ENCODE results near the gene CST9. TPM values are rescaled to one million over a fixed set of nuclear protein-coding genes. Genes with fewer than 3 reads are reported as not detected.

The CST9 gene
- total and polyA plus RNA-seq, 9 of the 15 experiments (the other 6 are each of a cell fraction or from before 2014, with no cell fraction given): not detected

DNA sequence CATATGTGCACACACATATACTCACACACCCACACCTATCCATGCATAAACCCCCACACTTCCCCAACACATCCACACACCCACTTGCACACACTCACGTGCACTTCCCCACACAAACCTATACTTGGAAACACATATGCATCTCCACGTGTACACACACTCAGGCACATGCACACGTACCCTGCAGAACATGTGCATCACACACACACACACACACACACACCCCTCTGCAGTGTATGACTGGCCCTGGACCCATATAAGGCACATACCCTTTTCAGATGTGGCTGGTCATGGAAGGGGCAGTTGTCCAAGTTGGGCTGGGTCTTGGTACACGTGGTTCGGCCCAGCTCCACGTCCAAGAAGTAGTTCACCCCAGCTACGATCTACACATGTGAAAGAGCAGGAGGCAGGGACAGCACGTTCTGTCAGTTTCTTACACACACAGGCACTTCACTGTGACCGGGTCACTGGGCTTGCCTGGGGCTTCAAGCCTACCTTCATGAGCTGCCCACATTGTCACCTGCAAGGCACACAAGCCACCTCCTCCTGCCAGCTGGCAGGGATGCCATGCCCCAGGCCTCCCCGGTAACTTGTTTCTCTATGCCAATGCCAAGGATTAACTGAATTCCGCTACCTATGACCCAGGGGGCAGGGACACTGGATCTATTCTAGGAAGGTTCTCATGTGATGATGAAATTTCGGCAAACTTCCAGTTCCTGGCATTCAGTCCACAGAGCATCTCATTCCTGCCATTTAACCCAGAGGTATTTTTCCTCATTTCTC, 29.5 kb upstream of the CST9 start:
- Histone ChIP-seq H3K4me2 (ENCODE audit: insufficient read depth, low read length) (no peak overlapping the region; the same call in 1 of the 2 replicates), H3K9ac (ENCODE audit: insufficient read depth in 1 of 2, low read depth in 2 of 2, low read length in 2 of 2) (no peak overlapping the region), H3K9me1 (ENCODE audit: control insufficient read depth, insufficient read depth, low read length) (no peaks in the 10 kb centered on the region), H3K36me3 (ENCODE audit: control insufficient read depth, insufficient read depth, low read length) (peaks cover 18% of the 10 kb centered on the region; the same call in 1 of the 3 replicates), H3K27me3 (ENCODE audit: control insufficient read depth in 2 of 2, insufficient read depth in 2 of 2, low read length in 2 of 2) (no peaks in the 10 kb centered on the region), H2AFZ (ENCODE audit: low read depth, low read length) (no peak overlapping the region), H3K9me3 (replicated peaks; ENCODE audit: control insufficient read depth, insufficient read depth, low read depth, low read length) (no peaks in the 10 kb centered on the region), H3K4me1 (replicated peaks in 1 of 2; ENCODE audit: control insufficient read depth in 2 of 2, insufficient read depth in 2 of 2, low read length in 2 of 2) (peaks cover 6 to 23% of the 10 kb centered on the region in 2 experiments; a peak in 4 of 5 replicates), H3K79me2 (ENCODE audit: control insufficient read depth, insufficient read depth, low read length) (peaks cover 16% of the 10 kb centered on the region), H4K20me1 (replicated peaks; ENCODE audit: control insufficient read depth, insufficient read depth, low read length) (no peaks in the 10 kb centered on the region), H3K27ac (ENCODE audit: extremely low read depth, low read depth, low read length) (no peak overlapping the region), H3K4me3 (no peak overlapping the region)
- in situ Hi-C loops (cut with MboI): no loop called here
- POLR2A ChIA-PET: interaction anchor here (2.7 kb wide), 1 partner anchor 10 kb away, joined by 11 read pairs; no protein-coding TSS in a partner anchor
- intact Hi-C loops (cut with micrococcal nuclease): no loop called here
- no TSS peak for BruUV-seq (replicated peaks)
- CTCF ChIA-PET (ENCODE audit: low intra/inter-chr PET ratio): no interaction called here
- no peak for ATAC-seq
- DNase-seq (ENCODE audit: extremely low read depth in 1 of 4, low spot score in 3 of 4): no peak
- FAIRE-seq: no peak
- TF ChIP-seq KDM1A (IDR thresholded peaks at IDR 0.05) (peak in 1 of 2 experiments; percentile 48; a peak in 1 of 4 replicates), ATF3 (IDR thresholded peaks at IDR 0.05) (peak; percentile 17; the same call in 1 of the 2 replicates), ATF3 (CRISPR knock-in tag; conservative IDR thresholded peaks at IDR 0.05) (no peak), SMARCA4 (IDR thresholded peaks at IDR 0.05) (no peak)
- WGBS (ENCODE audit: insufficient coverage, low coverage, missing lambda C conversion rate): 91% methylated on average over 9 of the region's 12 CpGs
